Effector CD8-positive, alpha-beta T cell (primary cell): Measurements from ENCODE around the gene KRT9.
"Not testable (repeated sequence)": the region's sequence is repeated elsewhere in the genome, so short reads cannot be mapped to it uniquely, and the experiment has no call there.

Experiments used
- DNase-seq: peaks from one replicate; lab custom pipeline; 2025; lab: John Stamatoyannopoulos, UW

Gene KRT9

GRCh38 chr17:41602524-41602923 is 30.7 kb upstream of the KRT9 start:
- no peak for DNase-seq

DNA sequence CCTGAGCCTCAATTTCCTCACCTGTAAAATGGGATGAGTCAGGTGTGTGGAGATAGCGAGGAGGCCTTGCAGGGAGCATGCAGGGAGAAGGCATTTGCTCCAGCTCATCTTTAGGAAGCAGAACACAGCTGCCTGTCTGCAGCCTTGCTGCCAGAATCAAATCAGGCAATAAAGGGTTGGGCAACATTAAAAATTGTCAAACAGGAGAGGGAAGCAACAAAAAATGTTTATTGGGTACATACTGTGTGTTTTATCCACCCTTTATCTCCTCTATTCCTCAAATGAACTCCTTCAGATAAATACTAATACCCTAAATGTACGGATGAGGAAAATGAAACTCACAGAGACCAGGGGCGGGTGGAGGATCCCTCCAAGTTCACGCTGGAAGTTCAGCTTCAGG is 28.5 kb upstream of the KRT9 start:
- DNase-seq: no peak

- DNase-seq: no peak
These were observed 27.8 kb upstream of the KRT9 start for GRCh38 chr17:41599680-41600079.

GRCh38 chr17:41595585-41595984 is 23.7 kb upstream of the KRT9 start:
- no peak for DNase-seq

- DNase-seq: no peak
These were observed 22.6 kb upstream of the KRT9 start for GRCh38 chr17:41594363-41594915.

DNA sequence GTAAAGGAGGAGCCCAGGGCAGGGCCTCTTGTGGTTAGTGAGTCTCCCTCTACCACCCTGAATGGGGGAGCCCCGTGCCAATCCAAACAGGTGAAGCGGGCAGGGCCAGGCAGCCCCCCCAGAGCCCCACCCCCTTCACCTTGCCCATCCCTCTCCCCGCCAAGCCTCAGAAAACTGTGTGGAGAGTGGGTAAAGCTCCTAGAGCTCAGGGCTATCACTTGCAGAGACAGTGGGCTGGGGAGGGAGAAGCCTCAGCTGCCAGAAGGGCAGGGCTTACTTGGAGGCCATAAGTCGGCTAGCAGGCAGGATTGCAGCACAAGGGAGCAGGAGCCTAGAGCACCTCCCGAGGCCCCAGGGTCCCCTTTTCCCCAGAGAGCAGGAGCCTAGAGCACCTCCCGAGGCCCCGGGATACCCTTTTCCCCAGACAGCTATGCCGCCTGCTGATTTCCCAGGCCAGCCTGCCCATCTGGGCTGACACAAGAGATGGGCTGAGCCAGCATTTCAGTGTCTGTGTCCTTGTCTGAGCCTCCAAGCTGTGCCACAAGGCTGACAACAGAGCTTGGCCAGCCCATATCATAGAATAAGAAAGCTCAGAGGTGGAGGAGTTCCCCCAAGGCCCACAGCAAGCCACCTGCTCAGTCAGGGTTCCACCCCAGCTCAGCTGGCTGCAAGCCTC is 21.6 kb upstream of the KRT9 start:
- DNase-seq: no peak

DNA sequence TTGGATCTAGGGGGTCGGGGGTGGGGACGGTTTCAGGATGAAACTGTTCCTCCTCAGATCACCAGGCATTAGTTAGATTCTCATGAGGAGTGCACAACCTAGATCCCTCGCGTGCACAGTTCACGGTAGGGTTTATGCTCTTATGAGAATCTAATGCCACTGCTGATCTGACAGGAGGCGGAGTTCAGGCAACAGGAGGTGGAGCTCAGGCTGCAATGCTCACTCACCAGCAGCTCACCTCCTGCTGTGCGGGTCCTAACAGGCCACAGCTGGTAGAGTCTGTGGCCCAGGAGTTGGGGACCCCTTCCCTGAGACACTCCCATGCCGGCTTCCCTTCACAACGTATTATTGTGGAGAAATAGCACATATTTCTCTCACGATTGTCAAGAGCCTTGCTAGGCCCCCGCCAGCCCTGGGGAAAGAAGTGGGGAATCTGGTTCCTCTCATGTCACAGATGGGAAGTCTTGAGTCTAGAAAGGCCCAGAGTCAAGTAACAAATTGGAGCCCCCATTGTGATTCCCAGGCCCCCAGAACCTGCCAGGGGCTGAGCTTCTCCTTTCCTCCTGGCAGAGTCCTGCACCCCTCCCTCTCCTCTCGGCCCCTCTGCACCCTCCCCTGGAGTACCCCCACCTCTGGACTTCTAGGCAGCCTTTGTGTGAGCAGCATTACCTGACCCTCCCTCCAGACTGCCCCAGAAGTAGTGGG is 20.9 kb upstream of the KRT9 start:
- no peak for DNase-seq

DNA sequence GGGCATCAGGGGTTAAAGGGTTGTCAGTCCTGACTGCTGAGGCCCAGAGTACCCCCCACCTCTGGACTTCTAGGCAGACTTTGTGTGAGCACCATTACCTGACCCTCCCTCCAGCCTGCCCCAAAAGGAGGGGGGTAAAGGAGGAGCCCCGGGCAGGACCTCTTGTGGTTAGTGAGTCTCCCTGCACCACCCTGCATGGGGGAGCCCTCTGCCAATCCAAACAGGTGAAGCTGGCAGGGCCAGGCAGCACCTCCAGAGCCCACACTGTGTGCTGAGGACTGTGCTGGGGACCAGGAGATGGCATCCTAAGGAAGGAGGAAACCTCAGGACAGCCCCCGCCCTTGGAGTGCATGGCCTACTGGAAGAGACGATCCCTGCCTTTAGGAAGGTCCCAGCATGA is 17.4 kb upstream of the KRT9 start:
- DNase-seq: no peak

- DNase-seq: no peak
These were observed 16.4 kb upstream of the KRT9 start for GRCh38 chr17:41588126-41588810.

DNA sequence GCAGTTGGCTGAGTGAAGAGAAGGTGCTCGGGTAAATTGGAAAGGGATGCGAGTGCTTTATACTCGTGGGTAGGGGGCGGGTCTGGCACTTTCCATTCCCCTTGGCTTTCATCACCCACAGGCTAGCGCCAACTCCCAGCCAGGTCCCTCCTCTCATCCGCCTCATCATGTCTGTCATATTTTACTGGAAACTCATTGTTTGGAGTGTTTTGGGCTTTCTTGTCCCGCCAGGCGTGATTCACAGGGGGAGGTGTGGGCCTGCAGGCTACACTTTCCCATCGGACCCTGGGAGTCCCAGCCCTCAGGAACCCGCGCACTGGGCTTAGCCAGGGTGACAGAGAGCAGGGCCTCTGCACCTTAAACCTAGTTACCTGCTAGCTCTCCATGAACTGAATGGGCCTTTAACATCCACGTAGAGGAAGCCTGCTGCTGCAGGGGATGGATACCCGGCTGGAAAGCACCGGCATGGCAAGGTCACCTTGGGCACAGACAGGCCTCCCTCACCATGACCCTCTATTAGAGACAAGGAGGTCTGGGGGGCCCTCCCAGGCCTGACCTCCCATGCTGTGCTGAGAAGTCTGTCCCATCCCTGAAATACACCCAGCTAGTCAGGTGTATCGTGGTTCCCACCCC is 15.1 kb upstream of the KRT9 start, which contains the start of gene KRT14:
TSS of gene KRT14 (minus strand) at position 33 of the 633 bp plus-strand sequence. CDS start 61 bp downstream, outside the sequence.
- DNase-seq: no peak

GRCh38 chr17:41585301-41586056 is 13.6 kb upstream of the KRT9 start:
- DNase-seq: no peak

GRCh38 chr17:41584331-41584927 is 12.6 kb upstream of the KRT9 start:
- DNase-seq: not testable (repeated sequence)

DNA sequence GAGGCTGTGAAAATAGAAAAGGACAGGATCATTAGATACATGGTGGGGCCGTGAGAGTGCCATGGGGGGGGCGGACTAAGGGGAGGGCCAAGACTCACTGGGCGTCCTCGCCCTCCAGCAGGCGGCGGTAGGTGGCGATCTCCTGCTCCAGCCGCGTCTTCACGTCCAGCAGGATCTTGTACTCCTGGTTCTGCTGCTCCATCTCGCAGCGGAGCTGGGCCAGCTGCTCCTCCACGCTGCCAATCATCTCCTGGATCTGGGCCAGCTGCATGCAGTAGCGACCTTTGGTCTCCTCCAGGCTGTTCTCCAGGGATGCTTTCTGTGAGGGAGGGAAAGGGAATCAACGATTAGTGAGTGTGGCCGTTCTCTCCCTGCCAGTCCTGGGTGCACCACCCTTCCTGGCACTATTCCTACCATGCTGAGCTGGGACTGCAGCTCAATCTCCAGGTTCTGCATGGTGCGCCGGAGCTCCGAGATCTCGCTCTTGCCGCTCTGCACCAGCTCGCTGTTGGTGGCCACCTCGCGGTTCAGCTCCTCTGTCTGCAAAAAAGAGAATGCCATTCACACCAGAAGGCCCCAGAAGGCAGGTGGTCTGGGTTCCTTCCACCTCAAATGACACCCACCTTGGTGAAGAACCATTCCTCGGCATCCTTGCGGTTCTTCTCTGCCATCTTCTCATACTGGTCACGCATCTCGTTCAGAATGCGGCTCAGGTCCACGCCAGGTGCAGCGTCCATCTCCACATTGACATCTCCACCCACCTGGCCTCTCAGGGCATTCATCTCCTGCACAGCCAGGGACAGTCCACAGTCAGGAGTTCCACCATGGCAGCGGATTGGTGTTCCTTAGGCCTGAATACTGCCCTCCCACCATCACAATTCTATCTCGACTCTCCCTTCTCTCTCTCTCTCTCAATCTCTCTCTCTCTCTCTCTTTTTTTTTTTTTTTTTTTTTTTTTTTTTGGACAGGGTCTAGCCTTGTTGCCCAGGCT is 11.6 kb upstream of the KRT9 start:
- DNase-seq: no peak

GRCh38 chr17:41582061-41582968 is 10.5 kb upstream of the KRT9 start:
- DNase-seq: not testable (repeated sequence)

DNA sequence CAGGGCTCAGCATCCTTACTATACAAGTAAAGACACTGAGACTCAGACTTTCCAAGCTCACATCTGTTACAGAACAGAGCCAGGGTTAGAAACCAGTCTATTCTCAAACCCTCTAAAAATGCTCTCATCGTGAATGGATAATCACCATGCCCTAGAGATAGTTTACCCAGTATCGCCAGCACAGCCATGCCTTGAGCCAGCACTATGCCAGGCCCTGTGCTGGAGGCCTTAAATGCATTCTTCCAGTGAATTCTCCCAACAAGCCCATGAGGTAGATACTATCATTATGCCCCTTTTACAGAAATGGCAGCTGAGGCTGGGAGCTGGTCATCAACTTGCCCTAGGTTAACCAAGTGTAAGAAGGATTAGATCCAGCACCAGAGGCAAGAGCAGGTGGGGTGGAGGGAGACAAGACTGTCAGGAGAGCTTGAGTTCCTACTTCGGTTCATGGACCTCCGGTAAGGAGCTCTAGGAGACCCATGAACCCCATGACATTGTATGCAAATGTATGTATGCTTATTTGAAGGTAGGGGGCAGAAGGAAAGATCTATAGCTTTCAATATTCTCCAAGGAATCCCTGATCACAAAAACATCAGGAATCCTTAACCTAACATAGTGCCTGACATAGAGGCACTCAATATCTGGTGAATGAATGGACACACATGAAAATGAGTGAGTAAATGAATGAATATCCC is 9.7 kb upstream of the KRT9 start:
- DNase-seq: no peak

- DNase-seq: no peak
These were observed 9.0 kb upstream of the KRT9 start for GRCh38 chr17:41580687-41581365.

GRCh38 chr17:41580244-41580575 is 8.4 kb upstream of the KRT9 start:
- no peak for DNase-seq
